ENCODE measurements around the gene MYOZ1.
"Not testable (repeated sequence)": the region's sequence is repeated elsewhere in the genome, so short reads cannot be mapped to it uniquely, and the experiment has no call there.

The MYOZ1 gene

GRCh38 chr10:73647211-73647874, 6.1 kb upstream of the MYOZ1 start:
- no peak for DNase-seq (ENCODE audit: low read depth)

DNA sequence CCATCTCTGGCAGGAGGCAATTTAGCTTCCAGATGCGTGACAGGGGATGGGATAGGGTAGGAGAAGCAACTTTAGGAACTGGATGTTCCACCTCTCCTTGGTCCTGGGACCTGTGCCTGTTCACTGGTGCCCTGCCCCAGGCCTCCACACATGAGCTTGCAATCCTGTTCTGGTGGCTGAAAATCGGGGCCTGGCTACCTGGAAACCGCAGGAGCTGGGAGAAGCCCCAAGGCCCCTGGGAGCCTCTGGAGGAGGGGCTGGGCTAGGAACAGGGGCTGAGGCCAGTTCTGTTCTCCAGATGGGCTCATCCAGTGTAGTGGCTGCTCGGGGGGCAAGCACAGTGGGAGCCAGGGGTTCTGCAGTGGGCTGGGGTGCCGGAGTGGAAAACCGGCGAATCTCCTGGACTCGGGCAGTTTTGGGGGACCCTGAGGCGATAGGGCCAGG, 5.3 kb upstream of the MYOZ1 start:
- DNase-seq (ENCODE audit: low read depth) = no peak

DNA sequence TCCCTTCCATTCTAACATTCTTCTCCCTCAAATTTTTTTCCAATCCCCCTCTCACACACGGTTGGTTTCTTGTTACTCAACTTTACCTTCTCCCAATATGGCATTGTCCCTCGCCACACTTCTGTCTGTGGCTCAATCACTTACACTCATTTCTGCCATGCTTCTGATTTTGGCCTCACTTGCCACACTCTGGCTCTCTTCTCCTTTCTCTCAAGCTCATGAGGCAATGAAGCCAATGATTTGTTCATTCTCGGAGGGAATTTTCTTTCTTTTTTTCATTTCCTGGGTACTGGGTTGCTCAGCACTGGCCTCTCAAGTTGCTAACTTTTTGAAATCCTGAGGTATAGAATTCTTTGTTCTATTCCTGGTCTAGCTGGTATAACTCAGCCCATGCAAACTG, 4.0 kb upstream of the MYOZ1 start:
- no peak for DNase-seq (ENCODE audit: low read depth)

DNA sequence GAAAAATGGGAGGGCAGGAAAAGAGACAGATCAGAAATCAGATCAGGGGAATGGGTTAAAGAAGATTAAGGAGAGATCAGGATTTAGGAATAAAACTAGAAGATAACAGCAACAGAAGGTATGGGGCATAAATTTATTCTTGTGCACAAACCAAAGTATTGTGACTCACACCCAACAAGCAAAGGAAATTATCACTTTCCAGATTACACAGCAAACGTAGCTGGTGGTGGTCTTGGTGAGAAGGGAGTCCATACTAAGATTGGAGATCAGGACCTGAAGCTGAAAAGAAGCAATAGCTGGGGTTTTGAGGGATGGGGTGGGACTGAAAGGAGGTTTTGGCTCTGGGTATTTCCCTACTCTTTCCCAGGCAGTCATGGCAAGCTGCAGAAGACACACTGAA, 3.5 kb upstream of the MYOZ1 start:
- DNase-seq (ENCODE audit: low read depth) = no peak

- no peak for DNase-seq (ENCODE audit: low read depth)
Observed at GRCh38 chr10:73644015-73644743, 2.9 kb upstream of the MYOZ1 start.

DNA sequence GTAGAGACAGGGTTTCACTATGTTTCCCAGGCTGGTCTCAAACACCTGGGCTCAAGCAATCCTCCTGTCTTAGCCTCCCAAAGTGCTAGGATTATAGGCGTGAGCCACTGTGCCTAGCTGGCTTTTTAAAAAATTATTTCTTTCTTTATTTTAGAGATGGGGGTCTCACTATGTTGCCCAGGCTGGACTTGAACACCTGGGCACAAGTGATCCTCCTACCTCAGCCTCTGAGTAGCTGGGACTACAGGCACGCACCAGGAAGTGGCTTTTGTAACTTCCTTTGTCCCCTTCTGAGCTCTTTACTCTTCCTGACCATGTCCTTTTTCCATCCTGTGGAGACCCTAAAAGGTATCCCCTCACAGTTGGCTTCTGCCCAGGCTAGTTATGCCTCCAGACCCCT, 2.1 kb upstream of the MYOZ1 start:
- DNase-seq (ENCODE audit: low read depth) = no peak

- no peak for DNase-seq (ENCODE audit: low read depth)
Observed at GRCh38 chr10:73639286-73639685, 2.0 kb downstream of the MYOZ1 start.

GRCh38 chr10:73635781-73636180, 5.5 kb downstream of the MYOZ1 start:
- DNase-seq (ENCODE audit: low read depth) = no peak

DNA sequence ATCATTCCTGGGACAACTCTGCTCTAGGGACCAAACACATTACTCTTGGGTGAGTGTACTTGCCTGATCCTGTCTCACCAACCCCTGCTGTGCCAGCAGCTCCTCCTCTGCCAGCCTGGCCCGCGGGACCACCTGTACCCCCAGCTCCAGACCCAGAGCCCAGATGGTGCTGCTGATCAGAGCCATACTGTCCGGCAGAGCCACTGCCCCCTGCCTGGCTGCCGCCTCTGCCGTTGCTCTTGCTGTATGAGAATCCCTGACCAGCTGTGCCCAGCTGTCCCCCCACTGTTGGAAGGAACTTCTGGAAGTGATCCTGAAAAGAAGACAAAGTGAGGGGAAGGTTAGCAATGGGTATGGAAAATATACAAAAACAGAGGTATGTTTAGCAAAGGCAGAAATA, 6.9 kb downstream of the MYOZ1 start:
- no peak for DNase-seq (ENCODE audit: low read depth)

DNA sequence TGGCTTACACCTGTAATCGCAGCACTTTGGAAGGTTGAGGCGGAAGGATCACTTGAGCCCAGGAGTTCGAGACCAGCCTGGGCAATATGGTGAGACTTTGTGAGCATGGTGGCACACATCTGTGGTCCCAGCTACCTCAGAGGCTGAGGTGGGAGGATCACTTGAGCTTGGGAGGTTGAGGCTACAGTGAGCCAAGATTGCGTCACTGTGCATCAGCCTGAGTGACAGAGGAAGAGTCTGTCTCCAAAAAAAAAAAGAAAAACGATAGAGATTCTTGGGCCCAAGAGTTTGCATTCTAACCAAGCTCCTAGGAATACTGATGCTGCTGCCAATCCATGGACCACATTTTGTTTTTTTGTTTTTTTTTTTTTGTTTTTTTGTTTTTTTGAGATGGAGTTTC, 12.1 kb downstream of the MYOZ1 start:
- DNase-seq (ENCODE audit: low read depth) = no peak

- no peak for DNase-seq (ENCODE audit: low read depth)
Observed at GRCh38 chr10:73628405-73628804, 12.9 kb downstream of the MYOZ1 start.

DNA sequence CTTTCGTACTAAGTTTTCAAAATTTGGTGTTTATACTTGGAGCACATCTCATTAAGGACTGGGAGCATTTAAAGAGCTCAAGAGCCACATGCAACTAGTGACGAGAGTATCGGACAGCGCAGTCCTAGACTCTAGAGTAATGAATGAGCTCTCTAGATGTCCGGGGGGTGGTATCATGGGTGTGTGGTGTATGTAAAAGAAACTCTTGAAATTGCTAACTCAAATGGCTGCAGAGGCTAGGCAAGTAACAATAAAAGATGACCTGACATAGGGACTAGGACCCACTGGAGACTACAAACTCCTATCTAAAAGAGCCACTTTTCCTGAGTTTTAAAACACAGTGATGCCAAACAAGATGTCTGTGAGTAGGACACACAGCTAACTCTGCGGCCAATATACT, 14.0 kb downstream of the MYOZ1 start:
- no peak for DNase-seq (ENCODE audit: low read depth)

DNA sequence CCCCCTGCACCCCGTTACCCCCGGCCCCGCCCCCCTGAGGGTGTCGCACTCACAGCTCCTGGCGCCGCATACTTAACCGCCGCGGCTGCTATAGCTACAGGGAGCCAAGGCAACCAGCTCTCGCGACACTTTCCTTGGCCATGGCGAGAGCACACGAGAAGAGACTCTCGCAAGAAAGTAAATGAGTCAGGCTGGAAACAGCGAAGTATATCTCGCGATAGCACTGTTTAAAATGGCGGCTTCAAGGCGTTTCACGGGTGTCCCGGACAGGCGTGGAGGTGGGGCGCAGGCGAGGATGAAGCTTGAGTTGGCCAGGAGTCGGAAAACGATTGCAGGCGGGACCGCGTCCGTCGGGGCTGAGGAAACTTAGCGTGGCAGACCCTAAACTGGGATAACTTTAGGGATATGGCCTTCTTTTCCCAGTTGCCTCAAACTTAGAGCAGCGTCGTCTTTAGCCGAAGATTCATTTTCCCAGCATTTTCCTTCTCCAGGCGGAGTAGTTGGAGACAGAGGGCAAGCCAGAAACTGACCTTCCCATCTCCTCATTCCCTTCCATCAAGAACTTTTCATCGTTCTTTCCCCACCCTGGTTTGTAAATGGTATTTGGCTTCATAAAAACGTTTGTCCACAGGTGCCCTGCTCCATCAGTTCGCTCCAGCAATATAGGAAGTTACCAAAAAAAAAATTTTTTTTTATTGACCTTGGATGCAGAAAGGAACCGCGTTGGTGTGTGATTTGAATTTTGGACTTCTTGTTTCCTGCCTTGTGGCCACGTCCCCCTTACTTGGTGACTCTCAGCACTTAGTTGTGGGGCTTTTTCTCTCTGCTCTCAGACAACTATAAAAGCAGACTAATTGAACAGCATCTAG, 15.2 kb downstream of the MYOZ1 start:
- peak; percentile 90 for DNase-seq (ENCODE audit: low read depth)

DNA sequence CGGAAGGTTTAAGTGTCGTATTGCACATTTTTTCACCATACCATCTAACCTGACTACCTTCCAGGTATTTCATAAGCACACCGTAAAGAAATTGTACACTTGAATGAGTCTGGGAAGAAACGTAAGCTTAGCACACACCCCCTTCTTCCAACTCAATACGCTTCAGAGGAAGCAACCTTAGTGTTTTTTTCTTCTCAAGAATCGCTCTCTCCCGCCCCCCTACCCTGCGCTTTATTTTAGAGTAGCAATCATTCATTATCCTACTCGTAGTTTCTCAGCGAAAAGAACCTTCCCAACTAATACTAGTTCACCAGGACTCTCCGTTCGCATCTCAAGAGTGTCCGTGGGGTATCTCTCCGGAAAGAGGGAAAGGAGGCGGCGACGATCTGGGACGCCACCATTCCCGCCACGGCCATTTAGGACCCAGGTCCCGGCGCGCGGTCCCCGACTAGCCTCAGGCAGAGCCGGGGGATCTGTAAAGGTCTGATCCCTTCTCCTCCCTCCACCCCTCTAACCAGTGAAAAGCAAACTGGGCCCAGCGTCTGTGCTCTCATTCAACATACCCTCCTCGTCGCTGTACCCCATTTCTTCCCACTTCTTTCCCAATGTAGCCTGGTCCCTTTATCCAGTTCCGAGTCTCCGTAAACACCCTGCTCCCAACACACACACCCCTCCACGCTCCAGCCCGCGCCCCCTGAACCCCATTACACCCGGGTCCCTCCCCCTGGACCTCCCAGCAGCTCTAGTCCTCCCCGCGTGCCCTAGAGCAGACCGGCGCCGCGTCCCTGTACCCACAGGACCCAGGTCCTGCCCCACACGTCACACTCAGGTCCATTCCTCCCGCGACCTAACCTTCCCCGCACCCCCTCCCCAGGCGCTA, 16.0 kb downstream of the MYOZ1 start:
- DNase-seq (ENCODE audit: low read depth) = peak; percentile 5

DNA sequence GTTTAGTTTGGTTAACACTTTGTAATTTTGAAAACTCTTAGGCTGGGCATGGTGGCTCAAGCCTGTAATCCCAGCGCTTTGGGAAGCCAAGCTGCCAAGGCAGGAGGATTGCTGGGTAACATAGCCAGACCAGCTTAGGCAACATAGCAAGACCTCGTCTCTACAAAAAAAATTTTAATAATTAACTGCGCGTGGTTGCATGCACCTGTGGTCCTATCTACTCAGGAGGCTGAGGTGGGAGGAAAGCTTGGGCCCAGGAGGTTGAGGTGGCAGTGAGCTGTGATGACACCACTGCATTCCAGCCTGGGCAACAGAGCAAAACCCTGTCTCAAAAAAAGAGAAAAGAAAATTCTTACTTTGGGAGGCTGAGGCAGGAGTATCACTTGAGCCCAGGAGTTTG, 18.2 kb downstream of the MYOZ1 start:
- no peak for DNase-seq (ENCODE audit: low read depth)

DNA sequence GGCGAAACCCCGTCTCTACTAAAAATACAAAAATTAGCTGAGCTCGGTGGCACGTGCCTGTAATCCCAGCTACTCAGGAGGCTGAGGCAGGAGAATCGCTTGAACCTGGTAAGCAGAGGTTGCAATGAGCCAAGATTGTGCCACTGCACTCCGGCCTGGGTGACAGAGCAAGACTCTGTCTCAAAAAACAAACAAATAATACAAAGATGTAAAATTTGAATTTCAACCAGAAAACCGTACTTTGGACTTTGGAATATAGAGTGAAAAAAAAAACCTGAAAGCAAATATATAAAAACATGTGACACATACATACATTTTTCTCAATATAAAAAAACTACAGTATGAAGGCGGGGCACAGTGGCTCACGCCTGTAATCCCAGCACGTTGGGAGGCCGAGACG, 20.3 kb downstream of the MYOZ1 start:
- not testable (repeated sequence) for DNase-seq (ENCODE audit: low read depth)

- not testable (repeated sequence) for DNase-seq (ENCODE audit: low read depth)
Observed at GRCh38 chr10:73617143-73617542, 24.1 kb downstream of the MYOZ1 start.

GRCh38 chr10:73614720-73615119, 26.6 kb downstream of the MYOZ1 start:
- DNase-seq (ENCODE audit: low read depth) = no peak

DNA sequence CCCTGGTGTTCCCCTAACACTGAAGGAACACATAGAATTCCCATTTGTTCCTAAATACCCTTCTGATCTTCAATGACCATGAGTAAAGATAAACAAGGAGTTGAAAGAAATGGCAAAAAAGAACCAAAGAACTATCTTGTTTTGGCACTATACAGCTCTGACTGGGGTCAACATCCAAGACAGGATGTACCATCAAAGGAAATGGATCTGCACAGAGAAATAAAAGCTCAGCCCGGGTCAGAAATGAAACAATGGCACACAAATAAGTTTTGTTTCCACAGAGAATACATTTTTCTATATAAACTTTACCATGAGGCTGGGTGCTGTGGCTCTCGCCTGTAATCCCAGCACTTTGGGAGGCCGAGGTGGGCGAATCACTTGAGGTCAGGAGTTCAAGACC, 32.2 kb downstream of the MYOZ1 start:
- DNase-seq (ENCODE audit: low read depth) = no peak

DNA sequence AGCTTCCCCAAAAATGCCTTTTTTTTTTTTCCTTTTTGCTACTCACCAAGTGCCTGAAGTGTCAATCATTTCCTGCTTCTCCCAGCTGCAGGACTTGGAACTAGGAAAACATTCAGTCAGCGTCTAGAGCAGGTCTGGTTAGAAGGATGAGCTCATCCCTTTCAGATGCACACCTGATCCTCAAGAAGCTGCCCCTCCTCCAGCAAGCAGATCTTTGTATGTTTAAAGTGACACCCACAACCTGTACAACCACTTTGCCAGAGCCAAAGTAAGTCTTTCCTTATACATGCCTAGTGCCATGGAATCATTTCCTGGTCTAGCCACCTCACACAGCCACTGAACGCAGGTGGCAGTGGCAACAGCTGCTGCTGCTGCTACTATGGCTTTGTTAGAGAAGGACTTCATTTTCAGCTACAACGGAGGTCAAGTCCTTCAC, 39.8 kb downstream of the MYOZ1 start:
- no peak for DNase-seq (ENCODE audit: low read depth)

- no peak for DNase-seq (ENCODE audit: low read depth)
Observed at GRCh38 chr10:73597346-73597745, 43.9 kb downstream of the MYOZ1 start.

DNA sequence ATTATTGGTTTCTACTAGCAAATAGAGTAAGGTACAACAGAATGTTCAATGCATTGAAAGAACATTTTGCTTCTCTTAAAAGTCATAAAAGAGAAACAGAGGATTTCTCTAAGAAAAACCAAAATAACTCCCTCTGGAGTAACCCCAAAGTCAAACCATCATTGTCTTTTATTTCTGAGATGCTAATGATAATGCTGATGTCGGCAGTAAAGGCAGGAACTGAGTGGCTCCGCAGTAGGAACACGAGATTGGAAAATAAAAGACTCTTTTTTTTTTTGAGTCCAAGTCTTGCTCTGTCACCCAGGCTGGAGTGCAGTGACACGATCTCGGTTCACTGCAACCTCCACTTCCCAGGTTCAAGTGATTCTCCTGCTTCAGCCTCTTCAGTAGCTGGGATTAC, 47.5 kb downstream of the MYOZ1 start:
- DNase-seq (ENCODE audit: low read depth) = no peak

Data from CMK (cell line).